ENCODE measurements around the gene ASTL.
"Not testable (repeated sequence)": the region's sequence is repeated elsewhere in the genome, so short reads cannot be mapped to it uniquely, and the experiment has no call there.

ASTL gene

GRCh38 chr2:96089356-96090195, 48.7 kb downstream of the ASTL start:
- Histone ChIP-seq H3K4me1 (ENCODE audit: control insufficient read depth in 2 of 2, insufficient read depth in 2 of 2, low read length in 2 of 2) (peaks cover 14 to 16% of the 10 kb centered on the region in 2 donors), H3K4me3 (ENCODE audit: low read length in 2 of 2) (no peak overlapping the region), H3K9me3 (ENCODE audit: control insufficient read depth in 2 of 2, low read length in 2 of 2) (no peaks in the 10 kb centered on the region), H3K36me3 (ENCODE audit: control insufficient read depth in 2 of 2, insufficient read depth in 2 of 2, low read length in 2 of 2) (no peaks in the 10 kb centered on the region), H3K27ac (ENCODE audit: low read depth in 2 of 2, low read length in 2 of 2) (no peak overlapping the region), H3K9ac (ENCODE audit: low read depth in 1 of 2, low read length in 2 of 2) (no peak overlapping the region), H3K27me3 (ENCODE audit: control insufficient read depth in 2 of 2, insufficient read depth in 2 of 2, low read length in 2 of 2) (no peaks in the 10 kb centered on the region)

- no peak overlapping the region for H3K4me3 ChIP-seq (ENCODE audit: low read length in 2 of 2)
- H3K27ac ChIP-seq (ENCODE audit: low read depth in 2 of 2, low read length in 2 of 2) = no peak overlapping the region
- H3K36me3 ChIP-seq (ENCODE audit: control insufficient read depth in 2 of 2, insufficient read depth in 2 of 2, low read length in 2 of 2) = no peaks in the 10 kb centered on the region
- H3K27me3 ChIP-seq (ENCODE audit: control insufficient read depth in 2 of 2, insufficient read depth in 2 of 2, low read length in 2 of 2) = no peaks in the 10 kb centered on the region
- H3K4me1 ChIP-seq (ENCODE audit: control insufficient read depth in 2 of 2, insufficient read depth in 2 of 2, low read length in 2 of 2) = peaks cover 14 to 16% of the 10 kb centered on the region in 2 donors
- H3K9me3 ChIP-seq (ENCODE audit: control insufficient read depth in 2 of 2, low read length in 2 of 2) = no peaks in the 10 kb centered on the region
- H3K9ac ChIP-seq (ENCODE audit: low read depth in 1 of 2, low read length in 2 of 2) = no peak overlapping the region
Observed at GRCh38 chr2:96088340-96089335, 49.7 kb downstream of the ASTL start.

DNA sequence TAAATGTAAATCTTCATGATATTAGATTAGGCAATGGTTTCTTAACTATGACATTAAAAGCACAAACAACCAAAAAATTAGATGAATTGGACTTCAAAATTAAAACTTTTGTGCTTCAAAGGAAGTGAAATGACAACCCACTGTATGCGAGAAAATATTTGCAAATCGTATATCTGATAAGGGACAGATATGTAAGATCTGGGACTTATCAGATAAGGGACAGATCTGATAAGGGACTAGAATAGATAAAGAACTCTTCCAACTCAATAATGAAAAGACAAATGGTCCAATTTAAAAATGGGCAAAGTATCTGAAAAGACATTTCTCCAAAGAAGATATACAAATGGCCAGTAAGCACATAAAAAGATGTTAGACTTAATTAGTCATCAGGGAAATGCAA, 51.2 kb downstream of the ASTL start:
- Histone ChIP-seq H3K27me3 (ENCODE audit: control insufficient read depth in 2 of 2, insufficient read depth in 2 of 2, low read length in 2 of 2) (no peaks in the 10 kb centered on the region), H3K36me3 (ENCODE audit: control insufficient read depth in 2 of 2, insufficient read depth in 2 of 2, low read length in 2 of 2) (no peaks in the 10 kb centered on the region), H3K4me1 (ENCODE audit: control insufficient read depth in 2 of 2, insufficient read depth in 2 of 2, low read length in 2 of 2) (peaks cover 14 to 15% of the 10 kb centered on the region in 2 donors), H3K27ac (ENCODE audit: low read depth in 2 of 2, low read length in 2 of 2) (no peak overlapping the region), H3K9ac (ENCODE audit: low read depth in 1 of 2, low read length in 2 of 2) (no peak overlapping the region), H3K4me3 (ENCODE audit: low read length in 2 of 2) (no peak overlapping the region), H3K9me3 (ENCODE audit: control insufficient read depth in 2 of 2, low read length in 2 of 2) (no peaks in the 10 kb centered on the region)

GRCh38 chr2:96085541-96086355, 52.6 kb downstream of the ASTL start:
- no peak overlapping the region for H3K27ac ChIP-seq (ENCODE audit: low read depth in 2 of 2, low read length in 2 of 2)
- no peak overlapping the region for H3K9ac ChIP-seq (ENCODE audit: low read depth in 1 of 2, low read length in 2 of 2)
- H3K4me3 ChIP-seq (ENCODE audit: low read length in 2 of 2) = no peak overlapping the region
- no peaks in the 10 kb centered on the region for H3K27me3 ChIP-seq (ENCODE audit: control insufficient read depth in 2 of 2, insufficient read depth in 2 of 2, low read length in 2 of 2)
- H3K4me1 ChIP-seq (ENCODE audit: control insufficient read depth in 2 of 2, insufficient read depth in 2 of 2, low read length in 2 of 2) = peaks cover under 1 to 3% of the 10 kb centered on the region in 2 donors
- no peaks in the 10 kb centered on the region for H3K36me3 ChIP-seq (ENCODE audit: control insufficient read depth in 2 of 2, insufficient read depth in 2 of 2, low read length in 2 of 2)
- no peaks in the 10 kb centered on the region for H3K9me3 ChIP-seq (ENCODE audit: control insufficient read depth in 2 of 2, low read length in 2 of 2)

DNA sequence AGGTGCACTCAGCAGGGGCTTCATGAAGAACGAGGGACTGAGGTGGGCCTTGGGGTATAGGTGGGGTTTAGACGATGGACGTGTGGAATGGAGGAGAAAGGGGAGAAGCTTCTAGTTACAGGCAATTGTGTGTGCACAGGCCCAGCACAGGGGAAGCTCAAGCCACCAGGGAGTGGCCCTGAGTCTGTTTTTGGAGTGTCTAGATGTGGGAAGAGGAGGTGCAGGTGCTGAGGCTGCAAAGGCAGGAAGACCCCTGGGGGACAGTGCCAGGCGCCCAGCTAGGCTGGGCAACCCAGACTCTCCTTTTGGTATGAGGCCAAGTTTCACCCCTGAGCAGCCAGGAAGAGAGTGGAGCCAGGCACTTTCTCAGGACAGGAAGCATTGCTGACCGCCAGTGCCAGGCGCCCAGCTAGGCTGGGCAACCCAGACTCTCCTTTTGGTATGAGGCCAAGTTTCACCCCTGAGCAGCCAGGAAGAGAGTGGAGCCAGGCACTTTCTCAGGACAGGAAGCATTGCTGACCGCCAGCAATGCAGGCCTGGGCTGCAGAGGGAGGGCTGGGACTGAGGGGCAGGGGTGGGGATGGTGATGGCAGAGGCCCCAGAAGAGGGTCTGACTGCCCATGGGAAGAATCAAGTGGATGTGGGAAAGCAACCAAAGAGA, 53.3 kb downstream of the ASTL start:
- H3K4me3 ChIP-seq (ENCODE audit: low read length in 2 of 2); H3K36me3 ChIP-seq (ENCODE audit: control insufficient read depth in 2 of 2, insufficient read depth in 2 of 2, low read length in 2 of 2); H3K9me3 ChIP-seq (ENCODE audit: control insufficient read depth in 2 of 2, low read length in 2 of 2); H3K27ac ChIP-seq (ENCODE audit: low read depth in 2 of 2, low read length in 2 of 2); H3K27me3 ChIP-seq (ENCODE audit: control insufficient read depth in 2 of 2, insufficient read depth in 2 of 2, low read length in 2 of 2); H3K4me1 ChIP-seq (ENCODE audit: control insufficient read depth in 2 of 2, insufficient read depth in 2 of 2, low read length in 2 of 2); H3K9ac ChIP-seq (ENCODE audit: low read depth in 1 of 2, low read length in 2 of 2): not testable (repeated sequence)

DNA sequence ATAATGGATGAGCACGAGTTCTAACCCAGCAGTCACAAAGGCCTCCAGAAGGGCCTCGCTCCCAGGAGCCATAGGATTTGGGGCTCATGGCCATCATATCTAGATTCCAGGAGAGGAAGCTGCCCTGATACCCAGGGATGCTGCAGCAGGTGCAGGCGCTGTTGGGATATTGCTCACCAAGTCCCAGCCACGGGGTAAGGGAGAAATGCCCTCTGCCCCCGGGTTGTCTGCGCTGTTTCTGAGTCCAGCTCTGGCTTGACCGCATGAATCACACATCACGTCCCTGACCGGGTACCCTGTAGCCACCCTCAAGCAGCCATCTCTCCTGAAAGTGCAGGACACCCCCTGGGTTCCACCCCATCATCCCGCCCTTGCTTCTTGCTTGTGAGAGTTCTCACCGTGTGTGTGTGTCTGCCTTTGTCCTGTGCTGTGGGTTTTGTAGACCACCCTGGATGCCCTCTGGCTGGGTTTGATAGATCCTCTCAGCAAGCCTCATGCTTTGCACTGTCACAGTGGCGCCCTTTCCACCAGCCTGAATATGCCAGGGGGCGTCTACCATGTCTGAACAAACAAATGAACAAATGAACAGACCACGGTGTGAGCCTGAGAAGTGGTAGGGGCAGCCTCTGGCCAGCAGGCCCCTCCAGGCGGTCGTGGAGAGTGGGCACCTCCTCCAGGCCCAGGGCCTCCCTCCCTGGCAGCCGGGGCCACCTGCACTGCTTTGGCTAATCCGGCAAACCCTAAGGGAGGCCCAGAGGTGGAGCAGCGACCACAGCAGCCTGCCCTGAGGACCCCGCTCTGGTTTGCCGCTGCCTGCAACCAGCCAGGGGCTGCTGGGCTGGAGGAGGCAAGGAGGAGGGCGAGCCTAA, 54.1 kb downstream of the ASTL start:
- no peak overlapping the region for H3K27ac ChIP-seq (ENCODE audit: low read depth in 2 of 2, low read length in 2 of 2)
- H3K9me3 ChIP-seq (ENCODE audit: control insufficient read depth in 2 of 2, low read length in 2 of 2) = no peaks in the 10 kb centered on the region
- H3K9ac ChIP-seq (ENCODE audit: low read depth in 1 of 2, low read length in 2 of 2) = no peak overlapping the region

GRCh38 chr2:96083064-96083939, 55.0 kb downstream of the ASTL start:
- Histone ChIP-seq H3K27ac (ENCODE audit: low read depth in 2 of 2, low read length in 2 of 2) (no peak overlapping the region), H3K36me3 (ENCODE audit: control insufficient read depth in 2 of 2, insufficient read depth in 2 of 2, low read length in 2 of 2) (no peaks in the 10 kb centered on the region), H3K4me1 (ENCODE audit: control insufficient read depth in 2 of 2, insufficient read depth in 2 of 2, low read length in 2 of 2) (no peaks in the 10 kb centered on the region)

More for the DNA sequence above, 54.1 kb downstream of the ASTL start:
- Histone ChIP-seq H3K27me3 (ENCODE audit: control insufficient read depth in 2 of 2, insufficient read depth in 2 of 2, low read length in 2 of 2) (no peaks in the 10 kb centered on the region), H3K36me3 (ENCODE audit: control insufficient read depth in 2 of 2, insufficient read depth in 2 of 2, low read length in 2 of 2) (no peaks in the 10 kb centered on the region), H3K4me1 (ENCODE audit: control insufficient read depth in 2 of 2, insufficient read depth in 2 of 2, low read length in 2 of 2) (no peaks in the 10 kb centered on the region), H3K4me3 (ENCODE audit: low read length in 2 of 2) (no peak overlapping the region)

GRCh38 chr2:96082211-96083063, 55.9 kb downstream of the ASTL start:
- H3K9me3 ChIP-seq (ENCODE audit: control insufficient read depth in 2 of 2, low read length in 2 of 2) = no peaks in the 10 kb centered on the region
- no peak overlapping the region for H3K27ac ChIP-seq (ENCODE audit: low read depth in 2 of 2, low read length in 2 of 2)
- no peaks in the 10 kb centered on the region for H3K36me3 ChIP-seq (ENCODE audit: control insufficient read depth in 2 of 2, insufficient read depth in 2 of 2, low read length in 2 of 2)
- H3K4me3 ChIP-seq (ENCODE audit: low read length in 2 of 2) = no peak overlapping the region
- no peaks in the 10 kb centered on the region for H3K4me1 ChIP-seq (ENCODE audit: control insufficient read depth in 2 of 2, insufficient read depth in 2 of 2, low read length in 2 of 2)
- H3K27me3 ChIP-seq (ENCODE audit: control insufficient read depth in 2 of 2, insufficient read depth in 2 of 2, low read length in 2 of 2) = no peaks in the 10 kb centered on the region
- H3K9ac ChIP-seq (ENCODE audit: low read depth in 1 of 2, low read length in 2 of 2) = no peak overlapping the region

More at GRCh38 chr2:96083064-96083939, 55.0 kb downstream of the ASTL start:
- no peaks in the 10 kb centered on the region for H3K9me3 ChIP-seq (ENCODE audit: control insufficient read depth in 2 of 2, low read length in 2 of 2)
- no peak overlapping the region for H3K9ac ChIP-seq (ENCODE audit: low read depth in 1 of 2, low read length in 2 of 2)
- no peaks in the 10 kb centered on the region for H3K27me3 ChIP-seq (ENCODE audit: control insufficient read depth in 2 of 2, insufficient read depth in 2 of 2, low read length in 2 of 2)
- H3K4me3 ChIP-seq (ENCODE audit: low read length in 2 of 2) = no peak overlapping the region
